Esophagus muscularis mucosa (tissue), 4 donors: Measurements from ENCODE around the gene UPB1. TPM values are rescaled to one million over a fixed set of nuclear protein-coding genes. Genes with fewer than 3 reads are reported as not detected.

ENCODE experiments used
- DNase-seq: peaks from one replicate; pipeline ENCODE4 v3.0.0-alpha.2; 2017; ENCODE audit errors: extremely low spot score
- H3K27ac ChIP-seq, 4 donors: fragments of 200-600 bp; sonication (generic); replicated peaks in 1 of 4; 1 replicate in 3 of 4; 2 replicates in 1 of 4; pipeline ENCODE4 v1.5.1; 2016 to 2019; ENCODE audit warnings: mild to moderate bottlenecking in 1 of 4
- H3K27me3 ChIP-seq, 4 donors: fragments of 200-600 bp; sonication (generic); one replicate each; pipeline versions ENCODE4 v1.5.1 to v1.6.0; 2016 to 2019
- H3K36me3 ChIP-seq, 4 donors: fragments of 200-600 bp; sonication (generic); one replicate each; pipeline ENCODE4 v1.5.1; 2016 to 2019
- H3K4me1 ChIP-seq, 4 donors: fragments of 200-600 bp; sonication (generic); one replicate each; pipeline ENCODE4 v1.5.1; 2016 to 2019
- H3K4me3 ChIP-seq, 4 donors: fragments of 200-600 bp; sonication (generic); 1 replicate in 2 of 4; 2 replicates in 2 of 4; pipeline ENCODE4 v1.5.1; 2016 to 2019; ENCODE audit warnings: mild to moderate bottlenecking in 4 of 4, moderate library complexity in 1 of 4
- H3K9me3 ChIP-seq, 4 donors: fragments of 200-600 bp; sonication (generic); 1 replicate in 3 of 4; 2 replicates in 1 of 4; pipeline ENCODE4 v1.5.1; 2016 to 2019
- EP300 ChIP-seq: sonication (generic); formaldehyde crosslinking; IDR thresholded peaks from one replicate; pipeline ENCODE4 v1.6.1; 2017; ENCODE audit warnings: antibody characterized with exemption
- POLR2A ChIP-seq: fragments of 450-650 bp; IDR thresholded peaks from one replicate; pipeline ENCODE4 v1.6.1; 2017; ENCODE audit warnings: antibody characterized with exemption, moderate library complexity, mild to moderate bottlenecking, low read depth
- POLR2AphosphoS5 ChIP-seq, 2 donors: sonication (generic); formaldehyde crosslinking; IDR thresholded peaks; one replicate each; pipeline ENCODE4 v1.6.1; 2017; ENCODE audit warnings: antibody characterized with exemption in 2 of 2
- WGBS: methylation state at CpG from one replicate; pipeline ENCODE4 v1.1.5; 2018; 5-methylcytosine and 5-hydroxymethylcytosine counted together
- intact Hi-C: fragments of 100-400 bp; cut with DNase I; formaldehyde crosslinking; loops from one replicate; pipeline ENCODE4 v1.15.1; 2023
- total RNA-seq, 4 donors: library from RNA; depleted of rRNA; stranded (reverse); fragments of >200 nt; gene quantifications; one replicate each; pipeline versions ENCODE4 v1.1.0 to v1.2.1, GENCODE V29; 2016
- TF ChIP-seq, protein P1 (sequence below), 3 experiments: fragments of 200-600 bp in 2 of 3; fragments of 450-650 bp in 1 of 3; sonication (generic) in 2 of 3; IDR thresholded peaks; one replicate each; pipeline ENCODE4 v1.5.1; 2017 to 2019; ENCODE audit warnings: antibody characterized with exemption in 3 of 3, mild to moderate bottlenecking in 2 of 3, moderate library complexity in 1 of 3

Gene UPB1
- total RNA-seq, 4 donors from 2014 or later, result 0.29 to 0.83 (median 0.33) TPM

DNA sequence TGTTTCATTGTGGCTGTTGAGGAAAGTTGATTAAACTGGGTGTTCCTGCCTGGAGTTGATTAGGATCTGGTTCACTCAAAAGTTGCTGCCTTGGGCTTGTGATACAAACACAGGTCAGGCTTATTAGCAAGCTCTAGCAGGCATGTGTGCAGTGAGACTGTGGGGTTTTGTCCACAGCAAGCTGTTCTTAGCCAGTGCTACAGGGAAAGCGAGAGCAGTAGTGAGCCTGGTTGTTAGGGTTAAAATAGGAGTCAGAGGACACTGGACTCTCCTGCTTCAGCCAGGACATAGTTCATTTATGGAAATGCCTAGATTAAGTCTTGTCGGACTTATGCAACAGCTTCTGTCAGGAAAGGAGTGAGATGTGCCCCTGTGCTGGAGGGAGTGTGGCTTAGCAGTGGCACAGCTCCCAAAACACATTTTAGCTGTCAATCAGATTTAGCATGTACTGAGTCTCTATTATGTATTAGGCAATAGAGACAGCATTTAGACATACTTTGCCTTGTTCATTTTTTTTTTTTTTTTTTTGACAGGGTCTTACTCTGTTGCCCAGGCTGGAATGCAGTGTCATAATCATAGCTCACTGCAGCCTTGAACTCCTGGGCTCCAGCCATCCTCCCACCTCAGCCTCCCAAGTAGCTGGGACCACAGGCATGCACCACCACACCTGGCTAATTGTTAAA, 69.4 kb downstream of the UPB1 start:
- peak overlapping the region; percentile 55 to 73 (median 64) for H3K27ac ChIP-seq
- no peak overlapping the region for H3K4me3 ChIP-seq
- TF ChIP-seq POLR2AphosphoS5 (IDR thresholded peaks at IDR 0.05), result peak; percentile 11 to 13
- TF ChIP-seq POLR2A, result no peak
- intact Hi-C loops, result no loop called here
- 26% methylated on average over 2 of the region's 2 CpGs for WGBS
- H3K4me1 ChIP-seq, result peaks cover 52 to 82% (median 68%) of the 10 kb centered on the region in 4 donors
- no peaks in the 10 kb centered on the region for H3K9me3 ChIP-seq
- no peaks in the 10 kb centered on the region for H3K27me3 ChIP-seq
- DNase-seq, result no peak
- peaks cover 17 to 55% (median 37%) of the 10 kb centered on the region in 4 donors for H3K36me3 ChIP-seq

DNA sequence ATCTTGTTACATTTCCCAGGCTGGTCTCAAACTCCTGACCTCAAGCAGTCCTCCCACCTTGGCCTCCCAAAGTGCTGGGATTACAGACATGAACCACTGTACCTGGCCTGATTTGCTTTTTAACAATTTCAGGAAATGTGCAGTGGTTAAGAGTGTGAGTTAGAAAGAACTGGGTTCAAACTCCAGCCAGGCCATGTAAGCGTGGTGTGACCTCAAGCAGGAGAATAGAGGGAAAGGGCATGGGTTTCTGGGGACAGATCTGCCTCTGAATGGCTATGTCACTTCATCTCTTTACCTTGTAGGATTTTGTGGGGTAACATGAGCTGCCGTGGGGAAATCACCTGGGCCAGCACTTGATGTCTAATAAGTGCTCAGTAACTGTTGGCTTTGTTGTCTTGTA, 69.9 kb downstream of the UPB1 start:
- Histone ChIP-seq H3K27ac (peak overlapping the region; percentile 22 to 73 (median 64)), H3K27me3 (no peaks in the 10 kb centered on the region), H3K4me1 (peaks cover 48 to 77% (median 64%) of the 10 kb centered on the region in 4 donors), H3K36me3 (peaks cover 17 to 57% (median 40%) of the 10 kb centered on the region in 4 donors), H3K9me3 (no peaks in the 10 kb centered on the region), H3K4me3 (no peak overlapping the region)
- no peak for TF ChIP-seq POLR2A
- 87% methylated on average over 2 of the region's 2 CpGs for WGBS
- no peak for DNase-seq
- intact Hi-C loops, result no loop called here

DNA sequence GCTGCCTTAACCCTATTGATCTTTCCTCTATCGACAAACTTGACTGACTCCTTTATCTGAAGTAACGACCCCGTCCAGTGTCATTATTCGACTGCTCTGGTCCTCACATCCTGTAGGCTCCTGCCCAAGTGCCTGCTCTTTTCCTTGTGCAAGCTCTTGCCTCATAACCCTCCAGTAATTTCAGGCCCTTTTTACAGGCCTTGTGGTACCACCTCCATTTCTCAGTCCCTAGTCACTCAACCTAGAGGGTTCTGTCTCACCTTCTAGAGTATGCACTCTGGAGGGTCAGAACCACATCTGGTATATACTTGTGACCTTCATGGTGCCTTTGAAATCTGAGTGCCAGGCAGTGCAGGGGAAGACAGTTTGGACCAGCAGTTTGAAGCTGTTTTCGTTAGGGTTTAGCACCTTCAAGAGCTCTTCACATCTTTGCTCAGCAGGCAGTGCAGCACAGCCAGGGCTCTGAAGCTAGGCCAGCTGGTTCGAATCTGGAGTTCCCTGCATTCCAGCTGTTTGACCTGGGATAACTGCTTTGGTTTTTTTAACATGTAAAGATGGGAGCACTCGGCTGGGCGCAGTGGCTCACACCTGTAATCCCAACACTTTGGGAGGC, 71.9 kb downstream of the UPB1 start:
- Histone ChIP-seq H3K9me3 (no peaks in the 10 kb centered on the region), H3K4me3 (no peak overlapping the region), H3K36me3 (peaks cover 26 to 64% (median 48%) of the 10 kb centered on the region in 4 donors), H3K27me3 (no peaks in the 10 kb centered on the region), H3K27ac (peak overlapping the region in 2 of 4 donors; percentile 5 to 42), H3K4me1 (peaks cover 48 to 59% (median 57%) of the 10 kb centered on the region in 4 donors)
- intact Hi-C loops, result no loop called here
- no peak for DNase-seq
- TF ChIP-seq, protein P1, sequence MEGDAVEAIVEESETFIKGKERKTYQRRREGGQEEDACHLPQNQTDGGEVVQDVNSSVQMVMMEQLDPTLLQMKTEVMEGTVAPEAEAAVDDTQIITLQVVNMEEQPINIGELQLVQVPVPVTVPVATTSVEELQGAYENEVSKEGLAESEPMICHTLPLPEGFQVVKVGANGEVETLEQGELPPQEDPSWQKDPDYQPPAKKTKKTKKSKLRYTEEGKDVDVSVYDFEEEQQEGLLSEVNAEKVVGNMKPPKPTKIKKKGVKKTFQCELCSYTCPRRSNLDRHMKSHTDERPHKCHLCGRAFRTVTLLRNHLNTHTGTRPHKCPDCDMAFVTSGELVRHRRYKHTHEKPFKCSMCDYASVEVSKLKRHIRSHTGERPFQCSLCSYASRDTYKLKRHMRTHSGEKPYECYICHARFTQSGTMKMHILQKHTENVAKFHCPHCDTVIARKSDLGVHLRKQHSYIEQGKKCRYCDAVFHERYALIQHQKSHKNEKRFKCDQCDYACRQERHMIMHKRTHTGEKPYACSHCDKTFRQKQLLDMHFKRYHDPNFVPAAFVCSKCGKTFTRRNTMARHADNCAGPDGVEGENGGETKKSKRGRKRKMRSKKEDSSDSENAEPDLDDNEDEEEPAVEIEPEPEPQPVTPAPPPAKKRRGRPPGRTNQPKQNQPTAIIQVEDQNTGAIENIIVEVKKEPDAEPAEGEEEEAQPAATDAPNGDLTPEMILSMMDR (IDR thresholded peaks at IDR 0.05), result no peak
- no peak for TF ChIP-seq POLR2A
- TF ChIP-seq EP300, result no peak
- WGBS, result 63% methylated on average over 7 of the region's 8 CpGs

DNA sequence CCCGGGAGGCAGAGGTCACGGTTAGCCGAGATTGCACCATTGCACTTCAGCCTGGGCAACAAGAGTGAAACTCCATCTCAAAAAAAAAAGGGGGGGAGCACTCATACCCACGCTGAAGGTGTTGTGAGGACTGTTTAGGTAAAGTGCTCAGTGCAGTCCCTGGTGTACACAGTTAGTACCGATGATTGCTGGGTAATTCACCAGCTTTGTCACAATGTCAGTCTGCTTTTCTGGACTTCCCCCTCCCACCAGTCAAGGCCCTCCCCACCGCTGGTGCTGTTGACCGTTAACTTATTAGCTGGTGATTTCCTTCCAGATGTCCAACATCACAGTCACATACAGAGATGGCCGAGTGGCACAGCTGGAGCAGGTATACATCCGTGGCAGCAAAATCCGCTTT, 72.5 kb downstream of the UPB1 start:
- intact Hi-C loops, result no loop called here
- Histone ChIP-seq H3K27me3 (no peaks in the 10 kb centered on the region), H3K9me3 (no peaks in the 10 kb centered on the region), H3K4me3 (no peak overlapping the region), H3K4me1 (peaks cover 45 to 53% (median 50%) of the 10 kb centered on the region in 4 donors), H3K27ac (peak overlapping the region in 1 of 4 donors; percentile 42), H3K36me3 (peaks cover 28 to 64% (median 49%) of the 10 kb centered on the region in 4 donors)
- WGBS, result 84% methylated on average over 8 of the region's 10 CpGs
- TF ChIP-seq POLR2AphosphoS5 (IDR thresholded peaks at IDR 0.05), result no peak
- TF ChIP-seq POLR2A, result no peak
- no peak for TF ChIP-seq EP300
- TF ChIP-seq, protein P1 (IDR thresholded peaks at IDR 0.05), result no peak
- no peak for DNase-seq

DNA sequence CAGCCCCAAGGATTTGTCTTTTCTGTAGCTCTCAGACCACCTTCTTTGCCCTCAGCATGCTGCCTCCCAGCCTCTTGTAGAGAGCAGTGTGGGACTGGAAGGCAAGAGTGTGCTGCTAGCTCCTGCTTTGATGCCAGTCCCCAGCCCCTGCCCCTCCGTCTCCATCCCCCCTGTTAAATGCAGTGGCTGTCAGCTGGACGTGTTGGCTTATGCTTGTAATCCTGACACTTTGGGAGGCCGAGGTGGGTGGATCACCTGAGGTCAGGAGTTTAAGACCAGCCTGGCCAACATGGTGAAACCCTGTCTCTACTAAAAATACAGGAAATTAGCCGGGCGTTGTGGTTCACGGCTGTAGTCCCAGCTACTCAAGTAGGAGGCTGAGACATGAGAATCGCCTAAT, 76.1 kb downstream of the UPB1 start:
- Histone ChIP-seq H3K27me3 (no peaks in the 10 kb centered on the region), H3K9me3 (no peaks in the 10 kb centered on the region), H3K4me1 (peaks cover 13 to 18% (median 15%) of the 10 kb centered on the region in 4 donors), H3K36me3 (peaks cover 44 to 88% (median 73%) of the 10 kb centered on the region in 4 donors), H3K27ac (no peak overlapping the region), H3K4me3 (no peak overlapping the region)
- intact Hi-C loops, result no loop called here
- no peak for TF ChIP-seq EP300
- TF ChIP-seq, protein P1 (IDR thresholded peaks at IDR 0.05), result no peak
- TF ChIP-seq POLR2A, result no peak
- no peak for TF ChIP-seq POLR2AphosphoS5 (IDR thresholded peaks at IDR 0.05)
- 91% methylated on average over 7 of the region's 7 CpGs for WGBS
- no peak for DNase-seq
